ENCODE results near the gene SLC25A43. TPM values are rescaled to one million over a fixed set of nuclear protein-coding genes. Genes with fewer than 3 reads are reported as not detected.

SLC25A43 gene
- polyA plus RNA-seq, 2 of the 4 experiments (the other 2 are of a cell fraction) = 27.4 to 31.2 TPM

- FAIRE-seq (no peak), ATAC-seq (peak; percentile 64 to 79; a peak in 3 of 6 replicates), DNase-seq (ENCODE audit: low read depth in 1 of 2, low spot score in 1 of 2) (peak in 1 of 2 experiments; percentile 65)
- Histone ChIP-seq H3K4me3 (no peak overlapping the region), H3K27ac (peak overlapping the region; percentile 71 to 78), H3K4me2 (peak overlapping the region; percentile 43; the same call in 2 of the 3 replicates), H3K4me1 (peaks cover 42% of the 10 kb centered on the region), H3K9me3 (no peaks in the 10 kb centered on the region)
- POLR2A ChIA-PET = interaction anchor here (0.7 to 1.5 kb wide), 2 partner anchors 13 to 16 kb away, joined by 3 read pairs; no protein-coding TSS in a partner anchor
- CTCF ChIA-PET = interaction anchor here (0.9 to 31.5 kb wide), 4 partner anchors 8 to 258 kb away, joined by 3 to 814 read pairs (median 408); no protein-coding TSS in a partner anchor
- TF ChIP-seq PBX3 (IDR thresholded peaks at IDR 0.05) = no peak
- WGBS (ENCODE audit: missing lambda C conversion rate) = 49% methylated on average over 8 of the region's 10 CpGs
Observed at GRCh38 chrX:119495734-119496726, 96.9 kb downstream of the SLC25A43 start.

GRCh38 chrX:119497185-119497584 is 98.0 kb downstream of the SLC25A43 start:
- 75% methylated on average over 1 of the region's 1 CpG for WGBS (ENCODE audit: missing lambda C conversion rate)
- Histone ChIP-seq H3K4me2 (no peak overlapping the region), H3K9me3 (no peaks in the 10 kb centered on the region), H3K4me3 (no peak overlapping the region), H3K4me1 (peaks cover 53% of the 10 kb centered on the region), H3K27ac (peak overlapping the region; percentile 71 to 78; a peak in 4 of 6 replicates)
- ChIA-PET POLR2A (no interaction called here), CTCF (interaction anchor here (26.9 to 31.5 kb wide), 2 partner anchors 9 to 11 kb away, joined by 814 read pairs; no protein-coding TSS in a partner anchor)
- FAIRE-seq (no peak), ATAC-seq (no peak), DNase-seq (ENCODE audit: low read depth in 1 of 2, low spot score in 1 of 2) (no peak)
- TF ChIP-seq GATA3 (IDR thresholded peaks at IDR 0.05; ENCODE audit: borderline replicate concordance) (no peak), RARB (CRISPR knock-in tag; IDR thresholded peaks at IDR 0.05) (no peak)

- peaks cover 58% of the 10 kb centered on the region for H3K4me1 ChIP-seq
- ChIA-PET CTCF (interaction anchor here (26.9 to 31.5 kb wide), 2 partner anchors 8 to 12 kb away, joined by 814 read pairs; no protein-coding TSS in a partner anchor), POLR2A (interaction anchor here (1.0 kb wide), 1 partner anchor 32 kb away, joined by 3 read pairs; the partner anchor contains the start of gene SLC25A5)
- no peaks in the 10 kb centered on the region for H3K9me3 ChIP-seq
- H3K27ac ChIP-seq = peak overlapping the region; percentile 90 to 100
- TF ChIP-seq RCOR1 (IDR thresholded peaks at IDR 0.05; ENCODE audit: low read depth, low read length) (no peak), CBX8 (IDR thresholded peaks at IDR 0.05) (no peak), ELK1 (IDR thresholded peaks at IDR 0.05; ENCODE audit: low read depth, low read length) (no peak), ZFP36 (IDR thresholded peaks at IDR 0.05; ENCODE audit: borderline replicate concordance, partially characterized antibody) (no peak), CTCF (IDR thresholded peaks at IDR 0.05) (no peak), TFCP2L1 (CRISPR knock-in tag; IDR thresholded peaks at IDR 0.05) (no peak), HDAC2 (IDR thresholded peaks at IDR 0.05) (no peak), TP53 (CRISPR knock-in tag; IDR thresholded peaks at IDR 0.05) (no peak), ZNF302 (CRISPR knock-in tag; IDR thresholded peaks at IDR 0.05) (no peak), ESRRA (IDR thresholded peaks at IDR 0.05; ENCODE audit: borderline replicate concordance, low read length) (no peak), ATOH8 (CRISPR knock-in tag; IDR thresholded peaks at IDR 0.05; ENCODE audit: low read depth) (no peak), JUN (IDR thresholded peaks at IDR 0.05) (no peak), MAZ (IDR thresholded peaks at IDR 0.05; ENCODE audit: borderline replicate concordance, low read depth, low read length) (no peak), RFX5 (IDR thresholded peaks at IDR 0.05) (no peak)
- DNase-seq (ENCODE audit: low read depth in 1 of 2, low spot score in 1 of 2) (no peak), ATAC-seq (no peak), FAIRE-seq (no peak)
- WGBS (ENCODE audit: missing lambda C conversion rate) = 92% methylated on average over 13 of the region's 13 CpGs
- H3K4me3 ChIP-seq = no peak overlapping the region
- H3K4me2 ChIP-seq = 0 out of 3 replicates have a peak overlapping the region, but pooled peaks have one; percentile 13
Observed at GRCh38 chrX:119500061-119500800, 101.1 kb downstream of the SLC25A43 start.
